ENCODE results near the gene HOXC10.

HOXC10 gene

DNA sequence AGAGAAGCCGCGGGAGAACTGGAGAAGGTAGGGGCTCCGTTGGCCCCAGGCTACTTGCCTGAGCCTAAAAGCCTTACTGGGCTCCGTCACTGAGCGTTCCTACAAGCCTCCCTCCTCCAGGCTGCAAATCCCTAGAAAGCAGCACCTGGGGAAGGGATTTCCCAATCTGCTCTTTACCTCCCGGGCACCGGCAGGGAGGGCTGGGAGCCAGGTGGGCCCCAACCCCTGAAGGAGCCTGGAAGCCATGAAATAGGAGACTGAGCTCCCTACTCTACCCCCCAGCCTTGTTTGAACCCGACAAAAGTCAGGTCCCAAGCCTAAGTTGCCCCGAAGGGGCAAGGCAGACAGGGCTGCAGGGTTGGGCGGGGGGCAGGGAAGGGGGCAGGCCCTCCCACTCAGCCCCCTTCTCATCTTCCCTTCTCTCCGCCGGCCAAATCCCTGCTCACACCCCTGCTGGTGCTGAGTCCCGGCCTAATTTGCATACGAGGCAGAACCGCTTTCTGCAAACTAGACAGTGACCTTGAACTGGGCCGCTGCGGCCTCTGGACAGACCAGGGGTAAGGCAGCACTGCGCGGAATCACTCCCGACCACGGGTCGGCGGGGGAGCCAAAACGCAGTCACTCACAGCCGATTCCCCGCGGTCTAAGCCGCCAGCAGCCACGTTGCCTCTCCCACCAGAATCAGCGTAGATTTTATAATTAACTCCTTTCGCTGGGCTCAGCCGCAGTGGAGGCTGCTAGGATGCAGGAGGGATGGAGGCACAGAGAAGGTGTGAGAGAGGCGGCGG is 34.0 kb upstream of the HOXC10 start:
- no peak for DNase-seq

DNA sequence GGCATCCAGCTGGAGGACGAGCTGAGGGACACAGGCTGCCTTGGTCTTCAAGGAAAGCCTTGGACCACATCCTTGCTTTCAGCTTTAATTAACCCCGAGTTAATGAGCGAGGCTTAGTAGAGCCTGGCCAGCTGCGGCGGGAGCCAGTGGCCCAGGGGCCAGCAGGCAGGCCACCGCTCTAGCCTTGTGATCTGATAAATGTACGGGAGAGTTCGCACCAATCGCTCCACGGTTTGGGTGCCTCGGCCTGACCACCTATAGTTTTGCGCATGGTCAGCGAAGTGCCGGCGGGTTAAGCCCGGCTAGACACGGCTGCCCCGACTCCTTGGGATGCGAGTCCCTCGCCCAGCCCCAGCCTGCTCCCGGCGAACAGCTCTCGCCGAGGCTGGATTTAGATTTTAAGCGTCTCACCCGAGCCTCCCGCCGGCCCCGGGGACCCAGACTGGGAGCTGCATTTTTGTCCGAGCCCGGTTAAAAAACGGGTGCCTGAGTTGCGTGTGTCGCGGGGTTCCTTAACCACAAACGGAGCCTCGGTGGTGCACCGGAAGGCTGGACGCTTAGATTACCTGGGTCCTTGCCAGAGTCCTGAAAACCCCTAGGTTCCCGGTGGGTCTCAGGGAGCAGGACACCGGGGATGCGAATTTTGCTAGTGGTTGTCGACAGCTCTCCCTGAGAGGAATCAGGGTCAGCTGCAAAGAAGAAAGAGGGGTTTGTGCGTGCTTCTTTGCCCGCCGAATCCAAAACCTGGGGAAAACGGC is 33.2 kb upstream of the HOXC10 start:
- DNase-seq = no peak

DNA sequence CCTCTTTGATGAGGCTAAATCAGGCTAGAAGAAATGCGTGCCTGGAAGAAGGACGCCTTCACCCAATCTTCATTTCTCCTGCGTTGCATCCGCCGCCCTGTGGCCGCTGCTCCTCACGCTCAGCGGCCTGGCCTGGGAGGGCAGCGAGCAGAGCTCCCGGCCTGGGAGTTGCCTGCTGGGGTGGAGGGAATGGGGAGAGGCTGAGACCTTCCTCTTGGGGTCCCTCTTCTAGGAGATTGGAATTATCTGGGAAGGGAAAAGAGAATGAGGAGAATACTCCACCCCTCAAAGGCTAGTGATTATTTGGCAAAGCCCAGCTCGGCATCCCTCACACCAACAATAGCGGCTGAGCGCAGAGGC is 32.6 kb upstream of the HOXC10 start:
- no peak for DNase-seq

DNA sequence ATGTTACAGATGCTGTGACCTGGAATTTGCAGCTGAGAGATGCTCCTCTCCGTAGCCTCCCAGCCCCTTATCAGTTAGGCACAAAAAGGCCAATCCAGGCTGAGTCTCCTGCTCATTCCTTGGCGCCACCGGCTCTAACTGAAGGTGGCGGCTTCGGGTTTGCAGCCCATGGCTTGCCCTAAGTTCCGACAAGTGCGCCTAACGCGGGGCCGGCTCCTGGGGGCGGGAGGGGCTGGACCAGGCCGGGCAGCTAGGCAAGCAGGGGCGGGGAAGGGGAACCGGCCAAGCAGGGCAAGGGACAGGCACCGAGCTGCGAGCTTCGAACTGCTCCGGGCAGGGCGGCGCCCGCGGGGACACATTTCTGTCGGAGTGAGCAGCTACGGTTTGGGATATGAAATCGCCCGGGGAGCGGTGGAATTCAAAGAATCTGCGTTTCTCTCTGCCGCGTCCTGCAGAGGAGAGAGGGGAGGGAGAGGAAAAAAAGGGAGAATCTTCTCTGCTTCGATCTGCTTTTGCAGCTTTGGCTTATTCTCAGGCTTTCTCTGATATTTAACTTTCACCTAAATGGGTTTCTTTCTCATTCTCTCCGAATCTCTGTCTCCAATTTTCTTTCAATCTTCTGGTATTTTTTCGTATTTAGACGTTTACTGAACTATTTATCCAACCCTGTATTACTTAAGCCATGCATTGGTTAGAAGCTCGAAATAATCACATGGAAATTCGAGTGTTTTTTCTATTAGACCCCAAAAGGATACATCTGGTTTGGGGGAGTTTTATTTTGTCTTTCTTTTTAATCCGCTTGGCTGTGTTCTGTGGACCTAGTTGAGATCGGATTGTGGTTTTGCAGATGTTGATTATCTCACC is 31.8 kb upstream of the HOXC10 start:
- no peak for DNase-seq

DNA sequence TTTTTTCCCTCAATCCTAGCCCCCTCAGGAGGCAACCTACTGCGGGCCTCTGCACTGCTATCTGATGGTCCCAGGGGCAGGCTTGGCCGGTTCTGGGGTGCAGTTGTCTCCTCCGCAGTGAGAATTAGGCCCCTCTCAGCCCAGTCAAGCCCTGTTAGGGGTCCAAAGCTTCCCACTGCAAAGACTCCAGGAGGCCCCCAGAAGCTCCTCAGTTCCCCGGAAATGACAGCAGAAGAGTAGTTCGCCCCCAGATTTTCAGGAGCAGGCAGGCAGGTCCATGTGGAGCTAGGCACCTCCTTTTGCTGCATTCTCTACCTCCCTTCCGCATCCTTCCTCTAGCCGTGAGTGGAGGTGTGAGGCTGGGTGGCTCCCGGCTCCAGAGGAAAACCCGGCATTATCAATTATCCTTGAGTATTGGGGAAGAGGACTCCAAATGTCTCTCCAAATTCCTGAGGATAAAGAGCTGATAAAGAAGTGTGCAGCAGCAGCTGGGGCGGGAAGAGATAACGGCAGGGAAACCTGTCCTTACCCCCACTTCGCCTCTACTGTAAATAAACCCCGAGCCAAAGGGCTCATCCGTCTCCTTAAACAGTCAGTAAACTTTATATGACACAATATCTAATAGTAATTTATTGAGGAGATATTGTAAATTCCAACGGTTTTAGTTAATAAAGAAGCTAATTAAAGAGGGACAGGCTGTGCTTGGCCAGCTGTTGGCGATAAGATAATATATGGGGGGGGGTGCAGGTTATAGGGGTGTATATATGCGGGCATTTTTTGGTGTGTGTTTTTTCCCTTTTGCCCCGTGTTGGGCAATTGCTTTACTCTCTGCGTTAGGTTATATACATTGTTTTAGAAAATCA is 30.9 kb upstream of the HOXC10 start:
- DNase-seq = no peak

DNA sequence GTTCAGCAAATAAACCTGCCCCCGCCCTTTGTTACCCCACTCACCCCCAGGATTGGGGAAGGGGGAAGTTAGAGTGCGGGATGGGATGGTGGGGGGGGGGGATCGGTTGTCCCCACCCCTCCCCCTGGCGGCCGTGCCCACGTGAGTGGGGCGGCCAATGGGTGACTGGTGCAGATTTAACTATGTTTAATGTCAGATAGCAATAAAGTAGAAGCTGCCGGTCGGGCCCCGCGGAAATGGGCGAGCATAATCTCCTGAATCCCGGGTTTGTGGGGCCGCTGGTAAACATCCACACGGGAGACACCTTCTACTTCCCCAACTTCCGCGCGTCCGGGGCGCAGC is 30.3 kb upstream of the HOXC10 start, which contains the start of gene HOXC12:
HOXC12 (plus strand) TSS at position 210 of the 342 bp plus-strand sequence; CDS start at position 237, 27 bp downstream.
- DNase-seq = no peak

DNA sequence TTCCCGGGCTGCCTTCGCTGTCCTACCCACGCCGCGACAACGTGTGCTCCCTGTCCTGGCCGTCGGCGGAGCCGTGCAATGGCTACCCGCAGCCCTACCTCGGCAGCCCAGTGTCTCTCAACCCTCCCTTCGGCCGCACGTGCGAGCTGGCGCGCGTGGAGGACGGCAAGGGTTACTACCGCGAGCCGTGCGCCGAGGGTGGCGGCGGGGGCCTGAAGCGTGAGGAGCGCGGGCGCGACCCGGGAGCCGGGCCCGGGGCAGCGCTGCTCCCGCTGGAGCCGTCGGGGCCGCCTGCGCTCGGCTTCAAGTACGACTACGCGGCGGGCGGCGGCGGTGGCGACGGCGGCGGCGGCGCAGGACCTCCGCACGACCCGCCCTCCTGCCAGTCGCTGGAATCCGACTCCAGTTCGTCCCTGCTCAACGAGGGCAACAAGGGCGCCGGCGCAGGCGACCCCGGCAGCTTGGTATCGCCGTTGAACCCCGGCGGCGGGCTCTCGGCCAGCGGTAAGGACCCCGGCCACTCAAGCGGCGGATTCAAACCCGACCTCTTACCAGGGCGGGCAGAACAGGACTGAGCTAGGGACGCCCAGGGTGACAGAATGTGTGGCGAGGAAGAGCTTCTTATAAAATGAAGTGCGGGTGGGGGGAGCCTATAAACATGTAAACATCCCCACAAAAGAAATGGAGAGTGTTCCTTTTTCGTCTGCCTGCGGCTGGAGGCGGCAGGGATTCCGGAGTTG is 29.7 kb upstream of the HOXC10 start:
- DNase-seq = no peak

DNA sequence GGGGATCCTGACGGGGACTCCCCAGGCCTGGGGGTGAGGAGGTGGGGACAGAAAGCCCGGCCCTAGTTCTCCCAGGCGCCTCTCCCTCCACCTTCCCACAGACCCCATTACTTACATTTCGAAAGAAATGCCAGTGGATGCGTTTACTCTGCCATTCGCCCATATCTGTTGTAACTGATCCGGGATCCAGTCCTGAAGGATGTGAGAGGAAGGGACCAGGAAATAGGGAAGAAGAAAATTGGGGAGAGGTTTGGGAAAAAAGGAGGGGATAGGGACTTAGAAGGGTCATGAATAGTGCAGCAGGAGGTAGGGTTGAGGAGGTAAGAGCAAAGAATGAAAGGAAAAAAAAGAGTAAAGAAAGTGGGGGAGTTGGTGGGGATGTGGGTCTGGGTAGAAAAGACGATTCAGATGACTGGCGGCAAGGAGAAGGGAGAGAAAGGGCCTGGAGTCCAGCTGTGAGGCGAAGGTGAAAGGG is 29.1 kb upstream of the HOXC10 start:
- no peak for DNase-seq

DNA sequence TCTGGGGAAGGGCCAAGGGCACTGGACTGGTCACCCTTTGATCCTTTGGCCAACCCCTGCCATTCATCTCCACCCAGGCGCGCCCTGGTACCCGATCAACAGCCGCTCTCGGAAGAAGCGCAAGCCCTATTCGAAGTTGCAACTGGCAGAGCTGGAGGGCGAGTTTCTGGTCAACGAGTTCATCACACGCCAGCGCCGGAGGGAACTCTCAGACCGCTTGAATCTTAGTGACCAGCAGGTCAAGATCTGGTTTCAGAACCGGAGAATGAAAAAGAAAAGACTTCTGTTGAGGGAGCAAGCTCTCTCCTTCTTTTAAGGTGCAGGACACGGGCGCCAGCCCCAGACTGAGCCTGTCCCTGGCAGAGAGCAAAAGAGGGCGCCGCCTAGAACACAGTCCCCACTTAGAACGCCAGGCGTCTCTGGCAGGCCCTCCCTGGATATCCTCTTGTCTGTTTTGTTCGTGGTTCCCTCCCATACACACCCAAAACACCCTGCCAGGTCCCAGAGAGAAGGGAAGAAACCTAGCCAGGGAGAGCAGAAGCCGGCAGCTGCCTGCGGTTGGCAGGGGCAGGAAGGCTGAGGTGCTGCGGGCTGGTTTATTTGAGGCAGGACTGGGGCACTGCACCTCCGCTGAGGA is 28.6 kb upstream of the HOXC10 start:
- DNase-seq = no peak

DNA sequence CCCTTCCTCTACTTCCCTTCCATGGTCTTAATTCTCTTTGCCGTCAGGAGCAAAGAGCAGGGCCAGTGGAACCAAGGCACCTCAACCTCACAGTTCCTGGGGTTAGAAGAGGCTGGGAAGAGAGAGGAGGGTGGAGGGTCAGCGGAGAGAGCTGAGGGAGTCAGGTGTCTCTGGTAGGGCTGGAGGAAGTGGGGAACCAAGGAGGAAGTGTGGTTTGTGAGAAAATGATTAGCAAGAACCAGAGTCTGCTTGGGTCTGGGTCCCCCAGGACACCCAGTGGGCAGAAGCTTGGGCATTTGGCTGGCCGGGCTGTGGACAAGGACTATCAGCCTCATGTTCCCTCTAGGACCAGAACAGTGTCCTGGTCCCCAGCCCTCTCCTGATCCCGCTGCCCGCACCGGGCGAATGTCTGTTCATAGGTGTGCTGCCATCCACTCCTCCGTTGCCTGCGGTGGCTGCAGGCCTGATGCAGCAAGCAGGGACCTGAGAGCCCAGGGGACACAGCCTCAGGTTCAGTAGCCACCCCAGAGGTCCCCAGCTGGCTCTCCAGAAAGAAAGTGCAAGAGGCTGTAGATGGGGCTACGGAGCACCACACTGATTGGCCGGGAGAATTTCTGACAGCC is 27.9 kb upstream of the HOXC10 start:
- DNase-seq = no peak

DNA sequence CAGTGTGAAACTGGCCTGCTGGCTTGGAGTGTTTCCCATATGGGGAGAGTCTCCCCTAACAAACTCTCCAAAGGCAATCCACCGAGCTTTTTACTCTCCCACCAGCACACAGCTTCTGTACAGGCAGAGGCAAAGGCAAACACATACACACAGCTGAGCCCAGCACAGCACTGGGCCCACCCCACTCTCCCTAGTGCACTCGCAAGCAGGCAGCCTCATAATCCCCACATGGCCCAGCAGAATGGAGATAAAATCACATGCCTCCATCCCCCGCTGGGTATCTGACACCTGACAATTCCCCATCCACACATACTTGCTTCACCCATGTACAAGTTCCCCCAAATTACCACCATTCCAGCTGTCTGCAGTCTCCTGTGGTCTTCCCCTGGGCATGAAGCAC is 26.8 kb upstream of the HOXC10 start:
- no peak for DNase-seq

DNA sequence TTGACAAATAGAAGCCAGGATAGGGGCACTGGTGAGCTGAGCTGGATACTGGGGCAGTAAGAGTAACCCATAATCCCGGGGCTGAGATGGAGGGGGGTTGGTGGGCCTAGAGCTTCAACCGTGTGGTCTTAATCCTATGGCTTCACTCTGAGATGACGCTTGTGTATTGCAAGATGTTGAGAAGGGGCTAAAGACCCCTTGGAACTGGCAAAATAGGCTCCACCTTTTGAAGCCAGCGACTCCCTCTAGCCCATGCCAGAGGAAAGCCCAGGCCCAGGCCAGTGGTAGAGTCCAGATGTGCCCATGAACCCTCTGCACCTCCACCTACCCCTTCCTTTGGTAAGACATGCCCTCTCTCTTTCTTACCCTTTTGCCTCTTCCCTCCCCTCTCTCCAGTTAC is 25.6 kb upstream of the HOXC10 start:
- DNase-seq = no peak

DNA sequence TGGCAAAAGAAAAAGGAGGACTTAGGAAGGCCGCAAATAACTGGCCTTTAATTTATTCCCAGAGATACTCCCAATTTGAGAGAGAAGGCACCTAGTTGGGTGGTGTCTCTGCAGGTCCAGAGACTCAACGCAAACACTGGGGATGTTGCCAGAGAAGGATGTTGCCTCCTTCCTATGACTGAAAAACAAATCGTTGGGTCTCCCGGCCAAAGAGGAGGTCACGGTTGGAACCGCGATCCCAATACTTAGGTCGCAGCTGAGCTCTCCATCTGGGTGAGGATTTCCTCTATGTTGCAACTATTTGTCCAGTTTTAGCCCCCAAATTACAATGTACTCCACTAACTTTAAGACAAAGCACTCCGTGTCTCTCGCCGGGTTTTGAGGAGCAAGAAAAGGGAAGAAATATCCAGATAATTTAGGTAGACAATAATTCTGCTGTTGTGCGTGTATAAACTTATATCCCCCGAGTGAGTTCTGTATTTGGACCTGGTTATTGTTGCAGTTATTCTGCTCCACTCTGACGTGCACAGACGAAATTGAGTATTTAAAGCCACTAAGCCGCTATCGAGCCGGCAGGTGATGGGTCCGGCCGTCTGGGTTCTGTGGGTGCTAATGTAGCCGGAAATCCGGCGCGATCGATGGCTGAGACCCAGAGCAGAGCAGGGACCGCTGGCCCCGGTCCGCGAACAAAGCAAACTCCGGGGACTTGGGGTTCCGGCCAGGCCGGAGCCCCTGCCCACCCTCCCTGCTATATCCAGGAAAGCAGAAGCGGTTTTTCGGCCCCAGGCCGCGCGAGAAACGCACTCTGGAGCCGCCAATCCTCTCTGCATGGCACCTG is 24.5 kb upstream of the HOXC10 start:
- no peak for DNase-seq

DNA sequence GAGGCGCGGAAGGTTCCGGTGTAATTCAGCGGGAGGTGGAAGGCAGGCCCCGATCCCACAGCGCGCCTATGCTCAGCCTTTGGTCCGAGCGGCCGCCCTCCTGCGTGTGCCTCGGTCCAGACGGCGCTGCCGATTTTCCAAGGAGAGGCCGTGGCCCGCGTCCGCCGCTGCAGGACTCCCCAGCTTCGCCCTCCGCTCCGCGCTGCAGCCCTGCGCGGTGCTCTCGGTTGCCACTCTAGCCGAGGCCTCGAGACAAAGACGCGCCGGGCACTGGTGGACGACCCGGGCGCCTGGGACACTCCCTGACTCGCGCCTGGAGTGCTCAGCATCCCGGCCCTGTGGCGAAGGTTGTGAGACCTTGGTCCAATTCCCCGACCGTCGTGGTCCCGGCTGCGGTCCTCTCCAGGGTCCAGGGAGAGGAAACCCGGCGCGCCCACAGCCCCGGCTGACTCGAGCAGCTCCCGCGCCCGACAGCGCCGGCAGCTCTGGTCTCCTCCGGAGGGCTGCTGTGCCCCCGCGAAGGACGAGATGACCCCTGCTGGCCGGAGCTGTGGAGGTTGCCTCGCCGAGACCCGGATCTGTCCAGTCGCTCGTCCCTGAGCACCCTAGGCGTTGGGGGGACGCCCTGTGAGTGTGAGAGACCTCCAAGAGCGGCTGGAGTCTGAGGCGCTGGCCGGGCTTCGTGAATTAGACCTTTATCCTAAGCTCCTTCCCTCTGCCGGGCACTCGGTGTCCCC is 23.8 kb upstream of the HOXC10 start:
- DNase-seq = no peak

DNA sequence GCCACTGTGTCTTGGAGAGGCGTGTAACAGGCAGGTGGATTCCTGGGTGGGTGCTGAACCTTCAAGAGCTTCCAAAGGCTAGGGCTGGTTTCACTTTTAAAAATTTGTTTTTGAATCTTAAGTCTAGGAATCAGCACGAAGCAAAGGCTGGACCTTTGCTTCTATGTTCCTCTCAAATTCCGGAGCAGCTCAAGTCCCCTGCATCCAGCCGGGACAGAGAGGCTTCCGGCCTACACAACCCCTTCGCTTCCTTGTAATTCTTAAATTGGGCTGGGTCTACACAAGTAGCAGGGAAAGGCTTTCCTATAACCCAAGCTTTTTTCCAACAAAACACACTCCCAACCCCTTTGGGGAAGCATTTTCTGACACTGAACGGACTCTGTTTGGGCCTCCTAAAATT is 21.9 kb upstream of the HOXC10 start:
- no peak for DNase-seq

DNA sequence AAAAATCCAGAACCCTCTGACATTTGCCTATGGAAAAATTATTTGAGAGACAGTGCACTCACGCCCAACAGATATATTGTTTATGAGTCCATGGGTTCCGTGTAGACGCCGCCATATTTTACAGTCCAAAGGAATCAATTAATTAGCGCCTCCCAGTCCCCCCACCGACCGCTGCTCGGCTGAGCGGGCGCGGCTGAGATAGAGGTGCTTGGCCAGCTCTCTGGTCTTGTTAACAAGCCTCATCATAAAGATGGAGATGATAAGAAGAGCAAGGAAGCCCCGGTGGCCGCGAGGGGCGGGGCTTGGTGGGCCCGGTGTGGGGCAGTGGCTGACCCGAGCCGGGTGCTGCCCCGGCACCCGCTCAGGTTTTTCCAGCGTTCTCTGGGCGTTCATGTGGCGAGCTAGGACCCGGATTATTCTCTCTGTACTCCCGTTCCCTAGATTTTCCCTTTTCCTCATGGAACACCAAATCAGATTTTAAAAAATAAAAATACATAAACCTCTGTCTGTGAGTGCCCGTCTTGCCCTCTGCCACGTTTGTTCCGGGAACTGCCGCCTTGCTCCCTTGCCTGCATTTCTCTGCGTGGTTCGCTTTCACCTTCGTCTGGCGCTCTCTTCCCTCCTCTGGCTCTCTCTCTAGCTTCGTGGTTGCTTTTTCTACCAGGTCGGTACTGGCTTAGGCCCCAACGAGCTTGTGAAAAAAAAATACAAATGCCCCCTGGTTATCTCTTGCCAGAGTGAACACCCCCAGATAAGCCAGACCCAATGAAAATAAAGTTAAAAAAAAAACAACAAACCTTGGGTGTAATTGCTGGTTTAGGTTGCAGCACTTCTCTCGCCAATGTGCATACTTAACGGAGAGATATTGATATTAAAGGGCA is 21.3 kb upstream of the HOXC10 start:
- no peak for DNase-seq

DNA sequence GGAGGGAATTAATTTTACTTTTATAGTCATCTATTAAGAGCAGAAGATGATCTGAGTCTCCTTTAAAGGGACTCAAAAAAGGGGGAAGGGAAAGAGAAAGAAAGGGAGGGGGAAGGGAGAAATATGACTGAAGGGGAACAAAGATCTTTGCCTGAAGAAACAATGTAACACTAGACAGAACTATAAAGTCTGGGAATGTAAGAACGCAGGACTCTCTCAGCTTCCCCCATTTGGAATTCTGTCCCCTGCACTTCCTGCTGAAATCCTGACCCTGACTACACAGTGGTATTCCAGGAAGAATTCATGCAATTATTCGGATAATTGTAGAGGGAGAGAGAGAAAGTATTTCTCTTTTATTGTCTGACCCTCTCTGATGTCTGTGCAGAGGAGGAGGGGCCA is 20.6 kb upstream of the HOXC10 start:
- DNase-seq = no peak
